GM21576 (cell line): Measurements from ENCODE around the gene LANCL3.
A peak's percentile ranks its signal among the peaks of the same experiment; 100 is the strongest.

Experiments
- ATAC-seq: cut with Tn5 transposase; IDR thresholded peaks from one replicate; pipeline ENCODE4 v1.9.1; 2021; ENCODE audit warnings: mild to moderate bottlenecking, moderate library complexity; ENCODE audit not compliant: unreplicated experiment

LANCL3 gene

DNA sequence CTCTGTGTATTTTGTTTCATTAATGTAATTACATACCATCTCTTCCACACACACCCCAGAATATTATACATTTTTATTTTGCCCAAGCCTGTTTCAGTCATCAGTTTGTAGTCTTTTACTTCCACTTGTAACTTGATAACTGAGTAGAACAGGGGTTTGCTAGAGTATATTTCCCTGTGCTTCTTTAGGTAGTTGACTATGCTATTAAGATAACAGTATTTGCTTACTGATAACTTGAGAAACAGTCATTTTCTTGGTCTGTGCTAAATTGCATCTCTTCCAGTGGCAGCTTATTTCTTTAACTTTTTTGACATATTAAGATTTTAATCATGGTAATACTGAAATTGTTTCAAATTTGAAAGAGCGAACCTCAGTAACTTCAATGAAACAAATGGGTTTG lies 107.1 kb downstream of the LANCL3 start:
- no peak for ATAC-seq

DNA sequence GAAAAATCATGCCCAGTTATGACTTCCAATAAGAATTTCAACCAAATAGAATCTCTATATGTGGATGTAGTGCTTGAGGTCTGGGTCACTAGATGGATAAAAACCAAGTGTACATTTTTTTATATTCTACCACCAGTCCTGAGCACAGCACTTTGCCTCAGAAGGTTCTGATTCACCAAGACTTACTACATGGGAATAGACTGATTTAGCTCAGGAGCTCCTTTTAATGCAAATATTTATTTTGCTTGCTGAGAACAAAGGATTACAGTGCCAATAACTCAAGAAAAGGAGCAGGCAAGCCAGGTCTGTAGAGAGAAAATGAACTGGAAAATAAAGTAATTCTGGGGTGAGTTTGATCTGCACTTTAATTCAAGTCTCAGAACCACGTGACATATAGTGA lies 107.8 kb downstream of the LANCL3 start:
- ATAC-seq: no peak

DNA sequence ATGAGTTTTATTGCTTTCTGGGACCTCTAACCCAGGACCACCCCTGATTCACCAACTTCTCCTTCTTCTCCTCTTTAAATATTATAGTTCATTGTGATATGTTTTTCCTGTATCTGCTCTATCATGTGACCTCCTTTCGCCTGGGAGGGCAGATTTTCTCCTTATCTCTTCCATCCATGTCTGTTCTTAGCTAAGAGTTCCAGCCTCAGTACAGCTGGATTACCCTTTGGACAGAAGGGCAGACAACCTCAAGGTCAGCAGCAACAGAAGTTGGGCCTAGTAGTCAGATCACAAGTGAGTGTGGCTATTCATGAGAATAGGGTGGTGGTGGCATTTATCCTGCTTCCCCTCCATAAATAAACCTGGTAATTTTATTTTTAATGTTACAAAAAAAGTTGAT lies 108.4 kb downstream of the LANCL3 start:
- no peak for ATAC-seq

DNA sequence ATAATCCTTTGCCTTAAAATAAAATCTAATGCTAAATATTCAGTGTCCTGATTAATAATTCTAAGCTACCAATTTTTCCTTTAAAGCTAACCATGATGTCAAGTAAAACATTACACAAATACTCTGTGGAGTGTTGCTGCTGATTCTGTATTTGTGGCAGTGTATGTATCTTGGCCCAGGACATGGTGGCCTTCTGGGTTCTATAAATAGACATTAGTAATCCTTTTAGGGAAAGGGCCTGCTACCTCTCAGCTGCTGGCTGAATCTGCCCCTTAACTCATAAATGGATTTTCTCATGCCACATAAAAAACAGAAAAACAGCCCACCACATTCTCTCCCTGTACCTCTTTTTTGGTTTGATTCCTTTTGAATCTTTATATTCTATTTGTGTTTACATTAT lies 113.0 kb downstream of the LANCL3 start:
- no peak for ATAC-seq

DNA sequence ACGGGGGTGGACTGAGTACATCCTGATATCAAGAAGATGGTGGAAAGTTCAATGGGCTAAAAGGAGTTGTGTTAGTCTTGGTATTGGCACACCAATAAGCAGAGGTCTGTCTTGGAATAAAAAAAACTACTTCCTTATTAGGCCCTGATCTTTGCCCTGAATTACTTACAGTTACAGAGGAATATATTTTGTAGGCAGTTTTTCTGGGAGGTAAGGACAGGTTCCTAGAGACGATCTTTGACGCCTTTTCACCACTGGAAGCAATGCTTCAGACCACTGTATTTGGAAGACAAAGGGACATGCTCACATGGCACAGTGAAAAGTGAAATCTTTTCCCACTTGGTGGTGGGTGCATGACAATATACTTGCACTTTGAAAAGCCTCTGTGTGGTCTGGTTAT lies 113.5 kb downstream of the LANCL3 start:
- ATAC-seq: no peak

DNA sequence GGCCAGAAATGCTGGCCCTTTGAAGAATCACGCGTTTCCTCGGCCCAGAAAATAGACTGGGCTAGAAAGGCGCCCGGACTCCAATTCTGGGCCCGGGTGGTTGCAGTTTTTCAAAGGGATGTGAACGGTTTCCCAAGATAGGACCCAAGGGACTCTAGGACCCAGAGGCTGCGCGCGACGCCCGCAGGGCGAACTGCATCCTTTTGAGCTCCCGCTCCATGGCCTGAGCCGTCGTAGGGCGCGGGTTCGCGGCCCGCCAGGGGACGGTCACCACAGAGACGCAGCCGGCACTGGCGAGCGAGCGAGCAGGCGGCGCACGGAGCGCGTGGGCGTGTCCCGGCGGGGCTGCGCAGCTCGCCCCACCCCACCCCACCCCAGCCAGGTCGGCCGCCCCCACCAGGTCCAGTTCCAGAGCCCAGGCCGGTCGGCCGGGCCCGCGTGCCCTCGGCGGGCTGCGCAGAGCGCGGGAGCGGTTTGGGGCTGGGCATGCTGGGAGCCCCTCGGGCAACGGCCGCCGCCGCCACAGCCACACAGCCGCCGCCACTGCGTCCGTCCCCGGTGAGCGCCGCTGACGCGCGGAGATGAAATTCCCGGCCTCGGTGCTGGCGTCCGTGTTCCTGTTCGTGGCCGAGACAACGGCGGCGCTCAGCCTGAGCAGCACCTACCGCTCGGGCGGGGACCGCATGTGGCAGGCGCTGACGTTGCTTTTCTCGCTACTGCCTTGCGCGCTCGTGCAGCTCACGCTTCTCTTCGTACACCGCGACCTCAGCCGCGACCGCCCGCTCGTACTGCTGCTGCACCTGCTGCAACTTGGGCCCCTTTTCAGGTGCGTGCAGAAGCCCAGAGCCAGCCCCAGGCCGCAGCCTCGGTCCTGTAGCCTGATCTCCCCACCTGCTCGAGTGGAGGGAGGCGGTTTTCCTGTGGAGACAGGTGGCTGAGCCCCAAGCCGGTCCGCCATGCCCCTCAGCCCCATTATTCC lies 114.2 kb downstream of the LANCL3 start, which contains the start of gene XK:
Gene XK (plus strand): TSS at position 411 of the 979 bp plus-strand sequence. CDS start 171 bp downstream, at position 582.
- ATAC-seq: peak; percentile 67

DNA sequence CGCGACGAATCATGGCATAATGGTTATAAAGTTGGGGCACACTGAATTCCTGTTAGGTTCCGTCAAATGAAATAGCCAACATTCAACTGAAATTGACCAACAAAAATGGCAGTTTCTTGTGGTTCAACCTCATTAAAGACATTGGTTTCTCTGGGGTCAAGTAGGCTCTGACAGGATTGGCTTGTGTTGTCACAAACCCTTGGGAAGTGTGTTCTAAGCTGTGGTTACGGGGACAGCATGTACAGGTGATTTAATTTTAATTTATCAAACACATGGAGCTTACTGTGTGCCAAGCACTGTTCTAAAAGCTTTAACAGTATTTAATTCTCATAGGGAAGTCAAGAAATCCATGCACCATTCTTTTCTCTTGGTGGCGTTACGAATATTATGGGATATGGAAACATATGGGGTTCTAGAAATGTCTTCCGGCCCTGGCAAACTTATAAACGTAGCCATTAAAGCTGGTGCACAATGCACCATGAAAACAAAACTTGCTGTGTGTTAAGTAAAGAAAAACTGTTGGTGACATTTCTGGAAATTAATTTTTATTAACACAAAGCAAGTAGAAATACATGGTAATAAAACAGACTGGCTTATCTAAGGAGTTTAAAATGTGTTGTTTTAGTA lies 115.0 kb downstream of the LANCL3 start:
- no peak for ATAC-seq

DNA sequence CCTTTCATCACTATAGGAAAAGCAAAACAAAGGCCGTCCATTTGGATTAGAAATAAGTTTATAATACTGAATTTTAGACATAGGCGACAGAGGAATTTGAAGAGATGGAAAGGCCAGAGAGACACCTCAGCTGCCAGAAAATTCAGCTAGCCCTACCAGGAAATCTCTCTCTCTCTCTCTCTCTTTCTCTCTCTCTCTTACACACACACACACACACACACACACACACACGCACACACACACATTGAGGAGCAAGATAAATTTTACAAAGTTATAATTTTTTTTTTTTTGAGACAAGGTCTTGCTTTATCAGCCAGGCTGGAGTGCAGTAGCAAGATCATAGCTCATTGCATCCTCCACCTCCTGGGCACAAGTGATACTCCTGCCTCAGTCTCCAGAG lies 115.5 kb downstream of the LANCL3 start:
- no peak for ATAC-seq

DNA sequence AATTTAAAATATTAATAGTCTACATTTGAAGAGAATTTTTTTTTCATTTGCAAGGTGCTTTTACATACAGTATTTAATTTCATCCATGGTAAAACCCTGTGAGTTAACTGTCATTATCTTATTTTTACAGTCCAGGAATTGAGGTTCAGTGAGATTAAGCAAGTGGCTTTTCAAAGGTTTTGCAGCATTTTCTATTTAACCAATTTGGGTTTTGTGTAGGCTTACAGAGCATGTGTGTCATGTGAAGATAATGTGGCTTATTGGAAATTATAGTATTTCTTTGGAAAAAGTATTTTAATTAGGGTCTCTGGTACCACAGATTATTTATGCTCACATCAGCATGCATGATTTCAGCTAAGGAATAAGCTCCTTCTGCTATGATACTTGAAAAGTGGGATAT lies 118.7 kb downstream of the LANCL3 start:
- no peak for ATAC-seq

DNA sequence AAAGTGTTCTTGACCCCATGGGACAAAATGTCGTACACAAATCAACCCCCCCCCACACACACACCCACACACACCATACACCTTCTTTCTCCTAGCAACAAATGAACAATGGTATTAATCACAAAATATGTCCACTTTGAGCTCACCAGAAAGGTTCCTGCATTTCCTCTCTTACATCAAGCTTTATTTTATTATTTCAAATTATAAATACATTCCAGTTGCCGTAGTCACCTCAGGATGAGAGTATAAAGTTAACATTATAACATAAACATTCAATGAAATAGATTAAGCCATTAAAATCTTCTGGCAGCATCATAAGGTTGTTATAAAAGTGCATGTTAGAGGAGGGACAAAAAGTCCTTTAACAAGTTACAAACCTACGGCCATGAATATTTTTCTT lies 121.5 kb downstream of the LANCL3 start:
- no peak for ATAC-seq

DNA sequence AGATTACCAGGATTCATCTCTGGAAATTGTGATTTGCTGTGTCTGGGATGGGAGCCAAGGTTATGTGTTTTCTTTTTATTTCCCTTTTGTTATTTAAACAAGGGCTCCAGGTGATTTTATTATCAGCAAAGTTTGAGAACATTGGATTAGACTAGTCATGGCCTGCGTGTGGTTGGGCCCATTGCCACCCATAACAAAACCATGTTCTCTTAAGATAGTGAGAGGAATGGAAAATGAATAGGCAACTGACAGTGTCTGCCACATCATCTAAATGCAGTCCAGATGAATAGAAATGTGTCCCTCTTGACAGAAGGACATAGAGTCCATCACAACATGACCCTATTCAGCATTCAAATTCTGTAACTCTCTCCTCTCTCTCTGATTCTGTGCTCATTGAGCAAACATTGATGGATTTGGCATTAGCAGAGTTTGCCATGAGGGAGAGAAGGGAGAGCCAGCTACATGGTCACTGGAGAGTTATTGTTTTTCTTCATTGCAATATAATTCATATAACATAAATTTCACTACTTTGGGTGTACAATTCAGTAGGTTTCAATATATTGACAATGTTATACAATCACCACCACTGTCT lies 125.8 kb downstream of the LANCL3 start:
- ATAC-seq: no peak

DNA sequence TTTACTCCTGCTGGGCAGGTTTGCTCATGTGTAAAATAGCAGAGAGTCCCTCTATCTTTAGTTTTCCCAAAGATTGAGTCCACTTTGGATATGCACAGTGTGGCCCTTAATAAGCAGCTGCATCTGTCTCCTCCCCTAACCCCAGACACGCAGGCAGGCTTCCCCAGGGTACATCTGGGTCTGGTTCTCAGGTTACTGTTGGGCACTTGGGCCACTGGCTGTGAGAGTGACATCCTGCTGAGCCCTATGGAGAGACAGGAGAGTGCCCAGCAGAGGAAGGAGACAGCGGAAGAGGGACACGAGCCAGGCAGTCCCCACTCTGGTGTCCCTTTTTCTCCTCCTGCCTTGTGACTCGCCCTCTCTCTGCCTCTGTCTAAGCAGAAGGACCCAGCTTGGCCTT lies 130.1 kb downstream of the LANCL3 start:
- no peak for ATAC-seq

DNA sequence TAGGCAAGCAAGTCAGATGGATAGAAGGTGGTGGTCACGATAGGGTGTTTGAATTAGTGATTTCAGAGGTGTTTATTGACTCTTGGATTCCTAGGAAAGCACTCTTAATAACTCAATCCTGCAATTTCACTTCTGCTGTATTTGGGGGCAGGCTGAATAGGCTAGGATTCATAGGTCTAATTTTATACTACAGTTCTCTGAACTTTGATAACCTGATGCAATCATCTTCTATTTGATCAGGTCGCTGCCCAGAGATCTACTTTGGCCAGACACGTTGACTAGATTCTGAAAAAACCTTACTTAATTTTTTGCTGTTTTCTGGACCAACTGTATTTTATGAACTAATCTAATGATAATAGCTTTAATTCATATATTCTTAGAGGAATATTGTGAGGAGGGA lies 140.5 kb downstream of the LANCL3 start:
- no peak for ATAC-seq

DNA sequence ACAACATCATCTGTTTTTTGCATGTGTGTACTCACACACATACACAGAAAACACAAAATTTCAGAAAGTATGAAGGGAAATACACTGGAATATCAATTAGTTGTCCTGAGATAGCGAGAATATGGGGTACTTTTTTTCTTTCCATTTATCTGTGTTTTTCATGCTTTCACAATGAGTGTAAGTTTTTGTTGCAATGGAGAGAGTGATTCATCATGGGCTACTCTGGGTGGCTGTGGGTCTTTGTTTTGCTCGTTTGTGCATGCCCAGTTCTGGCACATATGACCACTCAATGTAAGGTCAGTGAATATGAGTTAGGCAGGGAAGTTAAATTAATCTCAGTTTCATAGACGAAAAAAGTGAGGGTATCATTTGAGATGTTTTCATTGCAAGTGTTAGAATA lies 141.0 kb downstream of the LANCL3 start:
- ATAC-seq: no peak

DNA sequence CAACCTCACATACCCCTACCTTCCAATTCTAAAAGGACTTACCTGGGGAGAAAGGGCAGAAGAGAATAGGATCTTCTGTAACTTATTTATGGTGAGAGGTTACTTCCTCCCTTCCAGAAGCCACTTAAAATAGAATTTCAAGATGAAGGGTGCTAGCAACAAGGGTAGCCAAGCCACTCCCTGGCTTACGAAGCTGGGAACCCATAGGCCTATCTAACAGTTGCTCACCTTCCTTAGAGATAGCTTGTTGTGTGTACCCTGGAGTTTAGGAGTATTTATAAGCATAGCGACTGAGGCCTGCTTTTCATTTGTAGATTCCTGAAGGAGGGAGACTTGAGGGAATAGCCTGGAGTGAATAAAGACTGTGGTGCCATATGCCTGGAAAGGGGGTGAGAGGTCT lies 143.0 kb downstream of the LANCL3 start:
- ATAC-seq: no peak

DNA sequence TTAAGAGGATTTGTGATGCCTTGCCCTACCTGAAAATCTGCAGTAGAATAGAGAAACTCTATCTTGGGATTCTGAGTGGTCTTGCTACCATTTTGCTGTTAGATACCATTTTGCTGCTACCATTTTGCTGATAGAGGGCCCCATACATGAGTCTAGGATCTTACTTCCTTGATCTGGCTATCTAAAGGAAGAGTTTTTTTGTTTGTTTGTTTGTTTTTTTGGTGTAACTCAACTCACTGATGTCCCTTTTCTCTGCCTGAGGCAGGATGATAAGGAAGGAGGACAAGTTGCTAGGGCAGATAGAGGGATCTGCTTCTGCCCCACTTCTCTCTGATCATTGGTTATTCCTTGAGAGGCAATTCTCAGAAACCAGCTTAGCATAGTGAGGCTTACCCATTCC lies 145.1 kb downstream of the LANCL3 start:
- no peak for ATAC-seq

DNA sequence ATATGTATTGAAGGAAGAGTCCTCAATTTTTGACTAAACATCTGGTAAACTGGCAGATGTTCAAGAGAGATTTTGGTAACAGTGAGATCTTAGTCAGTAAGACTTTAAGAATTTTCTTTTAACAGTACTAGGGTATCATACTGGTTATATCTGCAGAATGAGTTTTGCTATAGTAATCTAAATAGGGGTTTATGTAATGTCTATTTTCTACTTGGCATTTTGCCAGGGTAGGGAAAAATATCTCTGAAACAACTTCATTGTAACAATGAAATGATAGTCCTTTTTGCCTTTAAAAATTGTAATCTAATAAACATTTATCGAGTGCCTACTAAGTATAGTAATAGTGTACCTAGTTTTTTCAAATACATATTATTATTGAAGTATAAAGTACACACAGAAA lies 146.2 kb downstream of the LANCL3 start:
- ATAC-seq: no peak

DNA sequence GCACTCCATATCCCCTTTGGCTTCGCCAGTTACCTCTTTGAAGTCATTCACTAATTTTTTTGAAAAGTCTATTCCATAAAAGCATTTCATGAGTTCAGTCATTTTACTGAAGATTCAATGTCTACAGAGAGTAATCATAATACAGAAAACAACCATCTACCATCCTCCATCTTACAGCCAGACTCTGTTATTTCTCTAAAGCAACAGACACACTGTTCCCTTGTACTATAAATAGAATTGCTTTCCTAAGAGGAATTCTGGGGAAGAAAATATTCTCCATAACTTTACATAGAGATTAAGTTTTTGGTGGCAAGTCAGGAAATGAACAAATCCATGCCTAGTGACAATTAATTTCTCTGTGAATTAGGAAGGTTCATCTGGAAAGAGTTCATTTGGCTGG lies 151.1 kb downstream of the LANCL3 start:
- ATAC-seq: no peak

DNA sequence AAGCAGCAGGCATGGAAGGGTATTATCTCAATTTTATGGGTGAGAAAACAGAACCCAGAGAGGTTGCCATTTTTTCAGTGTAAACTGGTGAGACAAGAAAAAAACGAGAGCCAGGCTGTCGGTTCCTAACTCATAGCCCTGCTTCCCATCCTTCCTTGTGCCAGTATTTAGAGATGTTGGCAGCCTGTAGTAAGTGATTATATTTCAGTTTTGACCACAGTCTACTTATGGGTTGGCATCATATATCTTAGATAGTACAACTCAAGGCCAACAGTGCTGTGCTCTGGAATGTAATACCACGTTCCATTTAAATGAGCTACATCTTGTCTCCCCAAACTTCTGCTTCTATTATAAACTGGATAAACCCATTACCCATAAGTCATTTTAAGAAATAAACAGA lies 154.9 kb downstream of the LANCL3 start:
- no peak for ATAC-seq
